ENCODE results near the gene FAM168A.
"Not testable (repeated sequence)": the region's sequence is repeated elsewhere in the genome, so short reads cannot be mapped to it uniquely, and the experiment has no call there.

Gene FAM168A

GRCh38 chr11:73592640-73593039, 5.3 kb downstream of the FAM168A start:
- DNase-seq (ENCODE audit: low read depth), result no peak

GRCh38 chr11:73591743-73592142, 6.2 kb downstream of the FAM168A start:
- no peak for DNase-seq (ENCODE audit: low read depth)

- DNase-seq (ENCODE audit: low read depth), result no peak
Observed at GRCh38 chr11:73590991-73591390, 6.9 kb downstream of the FAM168A start.

- DNase-seq (ENCODE audit: low read depth), result no peak
Observed at GRCh38 chr11:73586791-73587190, 11.1 kb downstream of the FAM168A start.

- DNase-seq (ENCODE audit: low read depth), result no peak
Observed at GRCh38 chr11:73585834-73586575, 11.9 kb downstream of the FAM168A start.

GRCh38 chr11:73584831-73585230, 13.1 kb downstream of the FAM168A start:
- no peak for DNase-seq (ENCODE audit: low read depth)

GRCh38 chr11:73582653-73583052, 15.3 kb downstream of the FAM168A start:
- no peak for DNase-seq (ENCODE audit: low read depth)

- DNase-seq (ENCODE audit: low read depth), result not testable (repeated sequence)
Observed at GRCh38 chr11:73580749-73581148, 17.2 kb downstream of the FAM168A start.

- no peak for DNase-seq (ENCODE audit: low read depth)
Observed at GRCh38 chr11:73579641-73580434, 18.1 kb downstream of the FAM168A start.

- DNase-seq (ENCODE audit: low read depth), result no peak
Observed at GRCh38 chr11:73578592-73579185, 19.2 kb downstream of the FAM168A start.

GRCh38 chr11:73577496-73577917, 20.4 kb downstream of the FAM168A start:
- no peak for DNase-seq (ENCODE audit: low read depth)

- DNase-seq (ENCODE audit: low read depth), result no peak
Observed at GRCh38 chr11:73576185-73576614, 21.7 kb downstream of the FAM168A start.

- not testable (repeated sequence) for DNase-seq (ENCODE audit: low read depth)
Observed at GRCh38 chr11:73571982-73572381, 25.9 kb downstream of the FAM168A start.

- no peak for DNase-seq (ENCODE audit: low read depth)
Observed at GRCh38 chr11:73570415-73571114, 27.3 kb downstream of the FAM168A start.

- DNase-seq (ENCODE audit: low read depth), result no peak
Observed at GRCh38 chr11:73566977-73567755, 30.7 kb downstream of the FAM168A start.

GRCh38 chr11:73566422-73566821, 31.5 kb downstream of the FAM168A start:
- DNase-seq (ENCODE audit: low read depth), result no peak

GRCh38 chr11:73565804-73566203, 32.1 kb downstream of the FAM168A start:
- DNase-seq (ENCODE audit: low read depth), result no peak

GRCh38 chr11:73564903-73565302, 33.0 kb downstream of the FAM168A start:
- DNase-seq (ENCODE audit: low read depth), result no peak

GRCh38 chr11:73563539-73564200, 34.2 kb downstream of the FAM168A start:
- no peak for DNase-seq (ENCODE audit: low read depth)

GRCh38 chr11:73559743-73560142, 38.2 kb downstream of the FAM168A start:
- DNase-seq (ENCODE audit: low read depth), result no peak

- DNase-seq (ENCODE audit: low read depth), result no peak
Observed at GRCh38 chr11:73556966-73557365, 40.9 kb downstream of the FAM168A start.

Data from activated T-cell treated with anti-CD3 and anti-CD28 coated beads for 1 hour (primary cell).